Measurements from ENCODE around the gene WBP1.
"Not testable (repeated sequence)": the region's sequence is repeated elsewhere in the genome, so short reads cannot be mapped to it uniquely, and the experiment has no call there.

Gene WBP1

DNA sequence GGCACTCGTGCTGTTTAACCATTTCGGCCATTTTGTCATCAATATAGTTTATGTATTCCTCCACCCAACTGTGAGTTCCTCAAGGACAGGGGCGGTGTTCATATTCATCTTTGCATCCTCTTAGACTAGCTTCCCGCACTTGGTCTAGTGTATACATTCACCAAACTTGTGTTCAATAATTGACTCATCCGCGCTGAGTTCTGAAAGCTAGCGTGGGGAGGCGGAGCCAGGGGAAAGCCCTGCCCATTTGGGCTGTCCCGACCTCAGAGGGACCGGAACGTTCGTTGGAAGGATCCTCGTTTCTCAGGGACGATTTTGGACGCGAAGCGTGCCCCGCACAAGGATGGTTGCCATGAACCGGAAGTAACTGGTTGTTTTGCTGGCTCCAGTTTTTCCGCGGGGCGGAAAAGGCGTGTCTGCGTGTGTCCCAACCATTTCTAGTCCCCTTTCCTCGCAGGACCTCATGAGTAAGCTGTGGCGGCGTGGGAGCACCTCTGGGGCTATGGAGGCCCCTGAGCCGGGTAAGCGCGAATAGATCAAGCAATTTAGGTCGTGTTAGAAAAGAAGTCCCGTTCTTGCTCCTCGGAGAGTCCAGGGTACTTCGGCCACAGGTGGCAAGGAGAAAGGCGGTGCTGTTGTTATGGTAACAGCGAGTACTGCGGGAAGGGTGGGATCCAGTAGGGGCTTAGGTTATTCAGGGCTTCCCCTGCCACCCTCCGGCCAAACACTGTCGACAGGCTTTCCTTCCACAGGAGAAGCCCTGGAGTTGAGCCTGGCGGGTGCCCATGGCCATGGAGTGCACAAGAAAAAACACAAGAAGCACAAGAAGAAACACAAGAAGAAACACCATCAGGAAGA, 3.4 kb upstream of the WBP1 start, which contains the start of gene INO80B:
INO80B (plus strand) TSS at position 434 of the 858 bp plus-strand sequence; CDS start at position 464, 30 bp downstream.
- peak; percentile 97 for DNase-seq (ENCODE audit: low read depth)

DNA sequence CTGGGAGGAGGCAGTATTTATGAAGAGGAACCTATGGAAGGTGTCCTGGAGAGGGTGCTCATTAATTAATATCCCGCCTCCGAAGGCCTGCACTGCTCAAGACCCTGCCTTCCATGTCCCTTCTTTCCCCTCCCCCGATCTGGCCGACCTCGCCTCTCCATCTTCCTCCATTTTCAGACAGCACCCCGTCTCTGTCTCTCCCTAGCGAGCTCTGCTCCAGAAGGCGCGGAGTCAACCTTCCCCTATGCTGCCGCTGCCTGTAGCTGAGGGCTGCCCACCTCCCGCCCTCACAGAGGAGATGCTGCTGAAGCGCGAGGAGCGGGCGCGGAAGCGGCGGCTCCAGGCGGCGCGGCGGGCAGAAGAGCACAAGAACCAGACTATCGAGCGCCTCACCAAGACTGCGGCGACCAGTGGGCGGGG, 1.1 kb upstream of the WBP1 start:
- DNase-seq (ENCODE audit: low read depth): no peak

DNA sequence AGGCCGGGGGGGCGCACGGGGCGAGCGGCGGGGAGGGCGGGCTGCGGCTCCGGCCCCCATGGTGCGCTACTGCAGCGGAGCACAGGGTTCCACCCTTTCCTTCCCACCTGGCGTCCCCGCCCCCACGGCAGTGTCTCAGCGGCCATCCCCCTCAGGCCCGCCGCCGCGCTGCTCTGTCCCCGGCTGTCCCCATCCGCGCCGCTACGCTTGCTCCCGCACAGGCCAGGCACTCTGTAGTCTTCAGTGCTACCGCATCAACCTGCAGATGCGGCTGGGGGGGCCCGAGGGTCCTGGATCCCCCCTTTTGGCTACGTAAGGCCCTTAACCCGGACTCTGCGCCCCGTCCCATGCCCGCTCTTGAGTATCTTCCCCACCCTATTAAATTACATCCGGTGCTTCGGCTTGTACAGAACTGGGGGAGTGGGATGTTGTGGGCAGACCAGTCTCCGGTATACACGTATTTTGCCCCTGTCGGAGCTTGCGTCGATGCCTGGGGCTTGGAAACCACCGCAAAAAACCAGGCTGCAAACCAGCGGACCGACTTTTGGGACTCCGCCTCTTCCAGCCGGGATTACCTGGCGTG, 598 bp upstream of the WBP1 start:
- DNase-seq (ENCODE audit: low read depth): no peak

DNA sequence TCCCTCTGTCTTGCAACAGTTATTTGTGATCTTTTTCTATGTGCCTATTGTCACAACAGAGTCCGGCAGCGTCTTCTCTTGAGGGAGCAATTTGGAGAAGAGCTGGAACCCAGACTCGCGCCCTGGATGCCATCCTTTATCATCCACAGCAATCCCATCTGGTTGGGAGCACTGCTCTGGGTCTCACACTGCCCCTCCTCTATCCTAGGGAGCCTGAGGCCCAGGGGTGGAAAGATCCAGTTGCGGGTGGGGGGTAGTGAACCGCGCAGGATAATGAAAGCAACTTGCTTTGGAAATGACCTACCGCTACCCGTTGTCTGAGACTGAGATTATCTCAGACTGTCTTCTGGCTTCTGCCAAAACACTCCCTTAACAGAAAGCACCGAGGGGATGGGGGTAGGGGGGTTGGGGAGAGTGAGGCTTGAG, 713 bp downstream of the WBP1 start:
- no peak for DNase-seq (ENCODE audit: low read depth)

GRCh38 chr2:74459503-74460118, 1.4 kb downstream of the WBP1 start:
- not testable (repeated sequence) for DNase-seq (ENCODE audit: low read depth)

- DNase-seq (ENCODE audit: low read depth): not testable (repeated sequence)
These were observed 1.9 kb downstream of the WBP1 start for GRCh38 chr2:74460187-74460586.

GRCh38 chr2:74461187-74462053, 3.2 kb downstream of the WBP1 start:
- no peak for DNase-seq (ENCODE audit: low read depth)

DNA sequence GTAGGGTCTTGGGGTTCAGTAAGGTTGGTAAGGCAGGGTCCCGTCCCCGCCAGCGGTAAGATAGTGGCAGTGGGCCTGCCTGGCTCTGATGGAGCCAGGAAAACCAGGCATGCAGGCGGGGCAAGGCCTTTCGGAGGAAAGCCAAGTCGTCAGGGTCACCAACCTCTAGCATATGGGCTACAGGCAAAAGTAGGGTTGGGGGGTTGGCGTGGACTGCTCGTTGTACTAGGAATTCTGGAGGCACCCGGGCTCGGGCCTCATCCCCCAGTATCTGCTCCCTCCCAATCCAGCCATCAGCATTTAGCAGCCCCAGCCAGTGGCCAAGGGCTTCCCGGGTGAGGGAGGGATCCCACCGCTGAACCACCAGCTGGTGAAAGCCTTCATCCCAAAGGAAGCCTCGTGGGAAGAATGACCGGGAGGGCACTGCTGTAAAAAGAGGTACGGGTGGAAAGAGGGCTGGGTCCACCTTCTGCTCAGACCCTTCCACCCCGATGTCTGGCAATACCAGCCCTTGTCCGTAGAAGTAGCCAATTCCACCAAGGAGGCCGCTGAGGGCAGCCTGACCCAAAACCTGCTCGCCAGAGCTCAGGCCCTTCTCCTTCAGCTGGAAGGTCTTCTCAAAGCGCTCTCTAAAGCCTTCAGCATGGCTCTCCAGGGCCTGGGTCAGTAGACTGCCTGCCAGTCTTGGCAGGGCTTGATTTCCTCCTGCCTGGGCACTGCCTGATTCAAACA, 4.0 kb downstream of the WBP1 start:
- no peak for DNase-seq (ENCODE audit: low read depth)

- DNase-seq (ENCODE audit: low read depth): no peak
These were observed 4.5 kb downstream of the WBP1 start for GRCh38 chr2:74462786-74463105.

DNA sequence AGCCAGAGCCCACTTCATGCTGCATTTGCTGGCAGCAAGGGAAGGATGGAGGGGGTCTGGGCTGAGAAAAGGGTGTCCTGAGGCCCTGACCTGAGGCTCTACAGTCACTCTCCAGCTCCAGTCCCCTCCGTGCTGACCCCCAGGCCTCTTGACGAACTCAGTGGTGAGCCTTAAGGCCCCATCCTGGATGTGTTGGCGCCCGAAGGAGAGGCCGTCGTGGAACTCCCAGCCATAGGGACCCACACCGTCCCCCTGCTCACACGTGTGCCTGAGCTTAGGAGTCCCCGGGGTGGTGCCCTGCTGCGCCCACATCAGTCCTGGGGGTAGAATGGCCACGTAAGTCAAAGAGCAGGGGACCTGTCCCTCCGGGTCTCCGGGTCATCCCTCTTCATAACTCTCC, 6.2 kb downstream of the WBP1 start:
- no peak for DNase-seq (ENCODE audit: low read depth)

DNA sequence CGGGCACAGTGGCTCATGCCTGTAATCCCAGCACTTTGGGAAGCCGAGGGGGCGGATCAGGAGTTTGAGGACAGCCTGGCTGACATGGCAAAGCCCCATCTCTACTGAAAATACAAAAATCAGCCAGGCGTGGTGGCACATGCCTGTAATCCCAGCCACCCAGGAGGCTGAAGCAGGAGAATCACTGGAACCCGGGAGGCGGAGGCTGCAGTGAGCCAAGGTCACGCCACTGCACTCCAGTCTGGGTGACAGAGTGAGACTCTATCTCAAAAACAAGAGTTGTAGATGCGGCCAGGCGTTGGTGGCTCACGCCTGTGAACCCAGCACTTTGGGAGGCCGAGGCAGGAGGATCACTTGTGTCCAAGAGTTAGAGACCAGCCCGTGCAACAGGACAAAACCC, 12.5 kb downstream of the WBP1 start:
- not testable (repeated sequence) for DNase-seq (ENCODE audit: low read depth)

DNA sequence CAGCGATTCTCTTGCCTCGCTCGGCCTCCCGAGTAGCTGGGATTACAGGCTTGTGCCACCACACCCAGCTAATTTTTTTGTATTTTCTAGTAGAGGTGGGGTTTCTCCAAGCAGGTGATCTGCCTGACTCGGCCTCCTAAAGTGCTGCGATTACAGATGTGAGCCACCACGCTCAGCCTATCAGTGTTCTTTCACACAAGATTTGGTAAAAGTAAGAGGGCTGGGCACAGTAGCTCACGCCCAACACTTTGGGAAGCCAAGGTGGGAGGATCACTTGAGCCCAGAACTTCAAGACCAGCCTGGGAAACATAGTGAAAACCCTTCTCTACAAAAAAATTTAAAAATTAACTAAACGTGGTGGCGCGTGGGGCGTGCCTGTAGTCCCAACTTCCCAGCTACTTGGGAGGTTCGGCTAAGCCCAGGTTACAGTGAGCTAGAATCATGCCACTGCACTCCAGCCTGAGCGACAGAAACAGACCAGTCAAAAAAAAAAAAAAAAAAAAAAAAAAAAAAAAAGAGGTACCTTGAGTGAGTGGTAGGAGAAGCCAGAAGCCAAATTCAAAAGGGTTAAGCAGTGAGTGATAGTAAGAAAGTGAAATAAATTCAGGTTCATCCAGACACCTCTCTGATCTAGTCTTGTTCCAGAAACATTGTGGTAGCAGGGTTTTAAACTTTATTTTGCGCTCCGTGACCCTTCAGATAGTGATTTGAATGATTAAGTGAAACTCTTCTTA, 13.3 kb downstream of the WBP1 start:
- no peak for DNase-seq (ENCODE audit: low read depth)

GRCh38 chr2:74472086-74472944, 14.1 kb downstream of the WBP1 start, which contains the start of gene MRPL53:
Gene MRPL53, minus strand, starts transcription at chr2:74472680. Its CDS starts 20 bp downstream, at chr2:74472660.
- DNase-seq (ENCODE audit: low read depth): peak; percentile 93

GRCh38 chr2:74472945-74473258, 14.7 kb downstream of the WBP1 start:
- no peak for DNase-seq (ENCODE audit: low read depth)

GRCh38 chr2:74474481-74474880, 16.2 kb downstream of the WBP1 start:
- DNase-seq (ENCODE audit: low read depth): no peak

DNA sequence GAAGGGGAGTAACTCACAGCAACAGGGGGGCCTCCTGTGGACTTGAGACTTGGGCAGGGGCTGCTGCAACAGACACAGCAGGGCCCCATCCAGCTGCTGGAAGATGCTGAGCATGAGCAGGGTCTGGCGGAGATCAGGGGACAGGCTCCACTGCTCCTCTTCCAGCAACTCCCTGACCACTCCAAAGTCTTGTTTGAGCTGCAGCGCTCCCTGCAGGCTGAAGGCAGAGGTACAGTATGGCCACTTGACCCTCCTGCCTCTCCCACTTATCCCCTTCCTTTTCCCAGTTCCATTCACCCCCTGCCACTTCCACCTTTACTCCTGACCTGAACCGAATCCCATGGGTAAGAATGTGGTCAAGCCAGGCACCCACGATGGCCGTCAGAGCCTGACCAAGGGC, 16.7 kb downstream of the WBP1 start:
- DNase-seq (ENCODE audit: low read depth): no peak

DNA sequence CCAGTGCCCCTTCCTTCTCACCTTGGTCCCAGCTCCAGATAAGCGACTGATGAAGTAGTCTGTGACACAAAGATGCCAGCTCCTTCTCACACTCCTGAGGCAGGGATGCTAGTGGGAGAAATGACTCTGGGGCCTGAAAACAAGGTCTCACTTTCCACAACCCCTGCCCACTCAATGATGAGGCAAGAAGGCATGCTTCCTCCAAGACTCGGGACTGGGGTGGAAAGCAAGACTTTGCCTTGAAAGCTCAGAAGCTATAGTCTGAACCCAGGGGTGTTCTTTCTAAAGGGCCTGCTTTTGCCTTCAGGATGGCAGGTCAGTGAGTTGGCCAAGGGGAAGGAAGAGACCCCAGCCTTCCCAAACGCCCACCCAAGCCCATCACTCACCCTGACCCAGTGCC, 23.2 kb downstream of the WBP1 start:
- no peak for DNase-seq (ENCODE audit: low read depth)

DNA sequence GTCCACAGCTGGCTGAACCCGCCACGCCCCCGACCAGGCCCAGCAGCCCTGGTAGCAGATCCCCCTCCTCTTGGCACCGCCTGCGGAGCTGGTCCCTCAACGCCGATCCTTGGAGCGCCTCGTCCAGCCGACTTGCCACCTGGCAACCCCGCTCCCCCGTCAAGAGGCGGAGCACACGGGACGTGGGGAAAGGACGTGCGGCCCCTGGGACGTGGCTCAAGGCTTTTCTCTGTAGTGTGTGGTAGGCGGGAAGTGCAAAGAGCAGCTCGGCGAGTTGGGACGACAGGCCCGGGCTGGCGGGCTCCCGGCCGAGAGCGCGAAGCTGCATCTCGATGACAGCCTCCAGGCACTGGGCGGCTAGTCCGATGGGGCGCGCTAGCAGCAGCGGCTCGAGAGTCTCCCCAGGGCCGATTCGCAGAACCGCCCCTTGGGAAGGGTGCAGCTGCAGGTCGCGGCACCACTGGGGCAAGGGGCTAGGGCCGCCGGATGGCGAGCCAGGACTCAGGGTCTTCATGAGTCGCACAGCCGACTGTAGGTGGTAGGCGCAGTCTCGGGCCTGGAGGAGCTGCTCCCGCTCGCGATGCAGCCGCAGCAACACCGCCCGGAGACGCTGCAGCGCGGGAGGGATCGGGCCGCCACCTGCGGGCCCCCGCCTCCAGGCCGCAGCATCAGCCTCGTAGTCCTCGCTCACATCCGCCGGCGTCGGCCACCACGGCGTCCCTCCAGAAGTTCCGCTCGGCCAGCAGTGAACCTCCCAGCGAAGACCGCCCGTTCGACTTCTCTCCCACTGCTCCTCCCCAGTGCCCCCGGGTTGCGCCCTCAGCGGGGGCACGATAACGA, 23.9 kb downstream of the WBP1 start:
- no peak for DNase-seq (ENCODE audit: low read depth)
